Ishikawa (cell line): ENCODE data around the gene PFKM.

Experiments used
- CREB1 ChIP-seq: IDR thresholded peaks from 2 replicates; pipeline ENCODE4 v1.6.1; 2012; ENCODE audit warnings: low read depth
- EP300 ChIP-seq: IDR thresholded peaks from 2 replicates; pipeline ENCODE4 v1.6.1; 2012; ENCODE audit warnings: borderline replicate concordance
- FOXM1 ChIP-seq: IDR thresholded peaks from 2 replicates; pipeline ENCODE4 v1.6.1; 2012; ENCODE audit warnings: low read depth, borderline replicate concordance
- MAX ChIP-seq: IDR thresholded peaks from 2 replicates; pipeline ENCODE4 v1.6.1; 2012
- RAD21 ChIP-seq: IDR thresholded peaks from 2 replicates; pipeline ENCODE4 v1.6.1; 2012; ENCODE audit warnings: low read depth
- TAF1 ChIP-seq: IDR thresholded peaks from 2 replicates; pipeline ENCODE4 v1.6.1; 2012; ENCODE audit warnings: low read depth, mild to moderate bottlenecking
- TEAD4 ChIP-seq: IDR thresholded peaks from 2 replicates; pipeline ENCODE4 v1.6.1; 2012
- USF1 ChIP-seq: IDR thresholded peaks from 2 replicates; pipeline ENCODE4 v1.6.1; 2012
- ZBTB7A ChIP-seq: IDR thresholded peaks from 2 replicates; pipeline ENCODE4 v1.6.1; 2012; ENCODE audit warnings: low read depth
- TF ChIP-seq, protein P1 (sequence below): IDR thresholded peaks from 2 replicates; pipeline ENCODE4 v1.6.1; 2012; ENCODE audit warnings: low read depth, mild to moderate bottlenecking

- TF ChIP-seq RAD21 (no peak), TEAD4 (no peak), MAX (no peak), TAF1 (no peak), CREB1 (no peak), FOXM1 (no peak), USF1 (no peak), EP300 (no peak), ZBTB7A (no peak)
- TF ChIP-seq, protein P1, sequence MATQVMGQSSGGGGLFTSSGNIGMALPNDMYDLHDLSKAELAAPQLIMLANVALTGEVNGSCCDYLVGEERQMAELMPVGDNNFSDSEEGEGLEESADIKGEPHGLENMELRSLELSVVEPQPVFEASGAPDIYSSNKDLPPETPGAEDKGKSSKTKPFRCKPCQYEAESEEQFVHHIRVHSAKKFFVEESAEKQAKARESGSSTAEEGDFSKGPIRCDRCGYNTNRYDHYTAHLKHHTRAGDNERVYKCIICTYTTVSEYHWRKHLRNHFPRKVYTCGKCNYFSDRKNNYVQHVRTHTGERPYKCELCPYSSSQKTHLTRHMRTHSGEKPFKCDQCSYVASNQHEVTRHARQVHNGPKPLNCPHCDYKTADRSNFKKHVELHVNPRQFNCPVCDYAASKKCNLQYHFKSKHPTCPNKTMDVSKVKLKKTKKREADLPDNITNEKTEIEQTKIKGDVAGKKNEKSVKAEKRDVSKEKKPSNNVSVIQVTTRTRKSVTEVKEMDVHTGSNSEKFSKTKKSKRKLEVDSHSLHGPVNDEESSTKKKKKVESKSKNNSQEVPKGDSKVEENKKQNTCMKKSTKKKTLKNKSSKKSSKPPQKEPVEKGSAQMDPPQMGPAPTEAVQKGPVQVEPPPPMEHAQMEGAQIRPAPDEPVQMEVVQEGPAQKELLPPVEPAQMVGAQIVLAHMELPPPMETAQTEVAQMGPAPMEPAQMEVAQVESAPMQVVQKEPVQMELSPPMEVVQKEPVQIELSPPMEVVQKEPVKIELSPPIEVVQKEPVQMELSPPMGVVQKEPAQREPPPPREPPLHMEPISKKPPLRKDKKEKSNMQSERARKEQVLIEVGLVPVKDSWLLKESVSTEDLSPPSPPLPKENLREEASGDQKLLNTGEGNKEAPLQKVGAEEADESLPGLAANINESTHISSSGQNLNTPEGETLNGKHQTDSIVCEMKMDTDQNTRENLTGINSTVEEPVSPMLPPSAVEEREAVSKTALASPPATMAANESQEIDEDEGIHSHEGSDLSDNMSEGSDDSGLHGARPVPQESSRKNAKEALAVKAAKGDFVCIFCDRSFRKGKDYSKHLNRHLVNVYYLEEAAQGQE, result no peak
Measured at GRCh38 chr12:48132826-48133225, 13.7 kb downstream of the PFKM start.
